HG02623 (cell line): Measurements from ENCODE around the gene FAM228B.
"Not testable (repeated sequence)": the region's sequence is repeated elsewhere in the genome, so short reads cannot be mapped to it uniquely, and the experiment has no call there.

Source experiments
- ATAC-seq: cut with Tn5 transposase; IDR thresholded peaks from one replicate; pipeline ENCODE4 v1.9.1; 2021; ENCODE audit warnings: moderate library complexity; ENCODE audit not compliant: unreplicated experiment

Gene FAM228B

DNA sequence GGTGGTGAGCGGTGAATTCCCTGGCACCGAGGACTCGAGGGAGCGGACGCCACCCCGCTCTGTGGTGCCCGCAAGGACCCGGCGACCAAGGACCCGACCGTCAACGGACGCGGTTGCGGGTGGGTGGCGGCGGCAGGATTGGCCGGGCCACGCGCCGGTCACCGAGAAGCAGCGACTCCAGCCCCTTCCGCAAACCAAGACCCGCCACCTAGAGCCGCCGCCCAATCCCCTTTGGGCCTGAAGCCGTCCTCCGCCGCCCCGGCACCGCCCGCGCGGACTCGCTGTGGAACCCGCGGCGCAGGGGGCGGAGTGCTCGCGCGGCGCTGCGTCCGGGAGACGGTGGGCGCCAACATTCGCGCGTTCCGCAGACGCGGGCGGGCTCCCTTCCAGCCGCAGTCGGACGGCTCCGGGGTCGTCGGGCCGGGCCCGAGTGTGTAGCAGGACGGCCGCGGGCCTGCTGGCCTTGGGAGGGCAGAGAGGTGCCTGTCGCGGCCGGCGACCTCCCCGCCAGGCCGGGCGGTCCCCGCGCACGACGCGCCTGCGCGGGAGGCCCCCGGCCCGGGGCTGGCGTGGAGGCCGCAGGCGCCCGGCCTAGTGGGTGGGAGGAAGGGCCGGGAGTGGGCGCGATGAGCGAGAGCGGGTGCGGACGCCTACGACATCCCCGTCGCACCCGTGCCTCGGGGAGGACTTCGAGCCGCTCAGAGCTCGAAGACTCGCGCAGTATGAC is at the start of gene FAM228B, which contains the start of gene PFN4:
Gene FAM228B, plus strand, starts transcription at position 275 of the 727 bp plus-strand sequence. CDS start 893 bp downstream, outside the sequence.
Gene PFN4, minus strand, starts transcription at position 140 of the 727 bp plus-strand sequence. CDS start 799 bp downstream, outside the sequence.
- peak; percentile 85 for ATAC-seq

DNA sequence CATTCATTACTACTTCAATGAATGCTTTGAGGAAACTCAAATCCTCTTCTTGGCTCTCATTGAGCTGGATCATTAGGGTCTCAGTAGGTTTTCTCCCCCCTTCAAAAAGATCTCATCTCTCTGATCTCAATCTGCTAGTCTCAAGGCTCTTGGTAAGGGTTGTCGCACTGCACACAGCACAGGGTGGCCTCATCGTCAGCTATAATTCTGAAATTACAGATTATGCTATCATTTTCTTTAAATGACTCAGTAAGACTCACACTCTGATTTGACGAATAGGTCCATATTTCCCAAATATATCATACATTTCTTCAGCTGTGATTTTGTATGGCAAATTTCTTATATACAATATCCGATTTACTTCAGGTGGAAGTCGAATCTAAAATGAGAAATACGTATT is 49.5 kb upstream of the FAM228B start:
- ATAC-seq = no peak

DNA sequence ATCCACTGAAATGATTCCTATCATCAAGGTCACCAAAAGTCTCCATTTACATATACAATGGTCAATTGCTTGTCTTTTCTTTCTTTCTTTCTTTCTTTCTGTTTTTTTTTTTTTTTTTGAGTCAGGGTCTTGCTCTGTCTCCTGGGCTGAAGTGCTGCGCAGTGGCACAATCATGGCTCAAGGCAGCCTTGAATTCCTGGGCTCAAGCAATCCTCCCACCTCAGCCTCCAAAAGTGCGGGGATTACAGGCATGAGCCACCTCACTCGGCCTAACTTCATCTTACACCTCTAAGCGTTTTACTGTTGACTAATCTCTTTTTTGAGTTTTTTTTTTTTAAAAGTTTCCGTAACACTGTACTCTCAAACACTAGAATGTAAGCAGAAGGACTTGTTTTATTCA is 48.0 kb upstream of the FAM228B start:
- no peak for ATAC-seq

DNA sequence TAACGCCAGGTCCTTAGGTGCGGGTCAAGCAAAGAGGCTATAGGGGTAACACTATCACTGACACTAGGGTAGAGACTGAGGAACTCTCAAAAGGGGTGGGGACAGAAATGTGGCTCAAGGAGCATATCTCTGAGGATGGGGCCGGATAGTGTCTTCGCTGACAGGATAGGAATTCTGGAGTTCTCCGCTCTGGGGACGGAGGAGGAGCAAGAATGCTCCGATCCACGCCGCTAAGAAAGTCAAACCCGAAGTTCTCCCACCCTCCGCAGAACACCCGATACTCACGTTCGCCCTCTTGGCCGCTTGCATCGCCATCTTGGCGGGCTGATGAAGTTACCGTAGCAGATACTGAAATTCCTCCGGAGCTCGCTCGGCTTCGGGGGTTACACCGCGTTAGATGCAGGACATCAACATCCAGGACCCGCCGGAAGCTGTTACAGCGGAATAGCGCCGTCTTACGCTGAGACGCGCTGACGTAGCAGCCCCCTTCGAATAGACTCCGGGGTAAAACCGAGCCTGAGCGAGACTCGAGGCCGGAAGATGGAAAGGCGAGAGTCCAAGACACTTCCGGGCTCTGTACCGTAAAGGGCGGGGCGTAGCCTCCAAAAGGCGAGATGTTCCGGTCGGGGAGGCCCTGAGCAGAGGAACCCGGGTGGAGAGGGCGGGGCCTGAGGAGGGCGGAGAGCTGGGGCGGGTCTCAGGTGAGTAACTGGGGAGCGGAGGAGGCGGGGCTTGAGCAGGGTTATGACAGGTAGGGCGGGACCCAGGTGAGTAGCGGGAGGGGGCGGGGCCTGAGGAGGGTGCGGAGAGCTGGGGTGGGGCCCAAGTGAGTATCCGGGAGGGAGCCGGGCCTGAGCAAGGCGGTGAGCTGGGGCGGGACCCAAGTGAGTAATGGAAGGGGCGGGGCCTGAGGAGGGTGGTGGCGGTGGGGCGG is 47.1 kb upstream of the FAM228B start, which contains the start of gene SF3B6:
Gene SF3B6, minus strand, starts transcription at position 412 of the 934 bp plus-strand sequence. Its CDS starts 97 bp downstream, at position 315.
- ATAC-seq = peak; percentile 86

DNA sequence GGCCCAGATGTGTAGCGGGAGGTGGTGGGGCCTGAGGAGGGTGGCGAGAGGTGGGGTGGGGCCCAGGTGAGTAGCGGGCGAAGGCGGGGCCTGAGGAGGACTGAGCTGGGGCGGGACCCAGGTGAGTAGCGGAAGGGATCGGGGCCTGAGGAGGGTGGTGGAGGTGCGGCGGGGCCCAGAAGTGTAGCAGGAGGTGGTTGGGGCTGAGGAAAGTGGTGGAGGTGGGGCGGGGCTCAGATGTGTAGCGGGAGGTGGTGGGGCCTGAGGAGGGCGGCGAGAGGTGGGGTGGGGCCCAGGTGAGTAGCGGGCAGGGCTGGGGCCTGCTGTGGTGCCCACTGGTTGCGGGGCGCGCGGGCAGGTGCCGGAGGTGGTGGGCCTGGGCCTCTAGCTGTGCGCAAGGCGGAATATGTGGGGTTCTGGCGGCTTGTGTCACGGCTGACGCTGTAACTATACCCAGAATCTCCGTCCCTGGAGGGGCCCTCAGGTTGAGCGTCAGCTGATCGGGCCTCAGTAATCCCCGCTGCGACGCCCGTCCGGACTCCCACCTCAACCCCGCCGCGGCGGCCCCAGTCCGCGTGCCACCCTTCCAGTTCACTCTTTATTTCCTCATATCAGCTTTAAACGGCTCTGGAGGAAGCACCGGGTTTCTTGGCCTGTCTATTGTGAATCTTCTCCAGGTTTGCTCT is 46.3 kb upstream of the FAM228B start:
- peak; percentile 6 for ATAC-seq

DNA sequence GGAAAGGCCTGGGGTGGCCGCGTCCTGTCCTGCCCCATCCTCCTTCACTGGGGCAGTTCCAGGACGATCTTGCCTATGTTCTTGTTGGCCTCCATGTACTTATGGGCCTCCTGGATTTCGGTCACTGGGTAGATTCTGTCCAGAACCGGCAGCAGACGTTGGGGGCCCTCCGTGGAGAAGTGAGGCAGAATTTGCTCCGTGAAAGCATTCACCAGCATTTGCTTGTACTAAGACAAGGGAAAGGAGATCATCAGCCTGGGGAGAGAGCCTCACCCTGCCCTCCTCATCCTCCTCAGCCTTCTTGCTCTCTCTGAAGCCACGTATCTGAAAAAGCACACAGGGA is 45.8 kb upstream of the FAM228B start:
- no peak for ATAC-seq

DNA sequence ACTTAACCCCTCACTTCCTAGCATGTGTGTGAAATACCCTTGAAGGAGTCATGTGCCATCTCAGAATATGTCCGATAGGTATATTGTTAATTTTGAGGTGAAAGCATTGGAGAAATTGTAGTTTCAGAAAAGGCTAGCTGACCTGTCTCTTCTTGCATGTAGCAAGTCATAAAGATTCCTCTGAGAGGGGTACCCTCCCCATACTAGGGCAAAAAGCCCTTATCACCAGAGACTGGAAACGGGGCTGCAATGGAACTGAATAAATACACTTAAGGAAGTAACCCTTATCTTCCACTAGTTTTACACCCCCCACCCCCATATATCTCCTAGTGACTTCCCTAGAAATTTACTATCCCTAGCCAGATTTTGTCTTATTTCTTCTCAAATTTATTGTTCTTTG is 45.4 kb upstream of the FAM228B start:
- no peak for ATAC-seq

DNA sequence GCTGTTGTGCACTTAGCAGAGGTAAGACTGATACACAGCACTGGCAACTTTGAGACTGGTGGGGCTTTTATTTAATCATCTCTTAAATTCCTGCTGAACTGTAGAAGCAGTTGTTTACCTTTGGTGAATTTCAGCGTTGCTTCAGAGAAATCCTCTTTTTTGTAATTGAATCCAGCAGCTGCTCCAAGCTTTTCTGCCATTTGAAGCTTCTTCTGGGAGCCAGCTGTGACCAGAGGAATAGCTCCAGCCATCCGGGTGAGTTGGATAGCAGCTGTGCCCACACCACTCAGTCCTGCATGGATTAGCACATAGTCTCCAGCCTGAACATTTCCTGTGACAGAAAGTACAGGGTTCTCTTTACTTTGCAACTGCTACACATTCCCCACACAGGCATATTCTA is 42.6 kb upstream of the FAM228B start:
- ATAC-seq = no peak

DNA sequence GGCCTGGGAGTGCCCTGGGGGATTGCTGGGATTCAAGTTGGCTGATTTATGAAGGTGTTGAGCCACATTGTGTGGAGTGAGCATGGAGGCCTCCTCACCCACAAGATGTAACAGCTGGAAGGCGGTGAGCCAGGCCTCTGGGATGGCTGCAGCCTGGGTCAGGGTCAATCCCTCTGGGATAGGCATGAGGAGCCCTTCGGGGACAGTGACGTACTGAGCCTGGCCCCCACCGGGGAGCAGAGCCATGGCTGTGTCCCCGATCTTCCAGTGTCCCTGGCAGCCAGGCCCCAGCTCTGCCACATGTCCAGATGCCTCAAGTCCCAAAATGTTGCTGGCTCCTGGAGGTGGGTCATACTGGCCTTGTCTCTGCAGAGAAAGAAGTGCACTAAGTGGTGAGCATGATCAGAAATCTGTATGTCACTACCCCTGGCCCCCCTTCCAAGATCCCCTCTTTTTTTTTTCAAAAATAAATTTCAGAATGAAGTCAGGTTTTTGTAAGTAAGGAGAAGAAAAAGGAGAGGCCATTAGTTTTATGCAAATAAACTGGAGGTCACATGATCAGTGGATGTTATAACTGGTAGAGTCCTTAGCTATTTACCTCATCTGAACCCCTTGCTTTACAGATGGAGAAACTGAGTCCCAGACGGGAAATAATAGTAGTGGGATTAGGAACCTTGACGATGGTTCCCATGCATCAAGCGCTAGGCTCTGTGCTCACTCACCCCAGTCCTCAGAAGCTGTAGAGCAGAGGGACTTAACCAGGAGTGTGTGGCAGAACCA is 40.3 kb upstream of the FAM228B start:
- ATAC-seq = no peak

DNA sequence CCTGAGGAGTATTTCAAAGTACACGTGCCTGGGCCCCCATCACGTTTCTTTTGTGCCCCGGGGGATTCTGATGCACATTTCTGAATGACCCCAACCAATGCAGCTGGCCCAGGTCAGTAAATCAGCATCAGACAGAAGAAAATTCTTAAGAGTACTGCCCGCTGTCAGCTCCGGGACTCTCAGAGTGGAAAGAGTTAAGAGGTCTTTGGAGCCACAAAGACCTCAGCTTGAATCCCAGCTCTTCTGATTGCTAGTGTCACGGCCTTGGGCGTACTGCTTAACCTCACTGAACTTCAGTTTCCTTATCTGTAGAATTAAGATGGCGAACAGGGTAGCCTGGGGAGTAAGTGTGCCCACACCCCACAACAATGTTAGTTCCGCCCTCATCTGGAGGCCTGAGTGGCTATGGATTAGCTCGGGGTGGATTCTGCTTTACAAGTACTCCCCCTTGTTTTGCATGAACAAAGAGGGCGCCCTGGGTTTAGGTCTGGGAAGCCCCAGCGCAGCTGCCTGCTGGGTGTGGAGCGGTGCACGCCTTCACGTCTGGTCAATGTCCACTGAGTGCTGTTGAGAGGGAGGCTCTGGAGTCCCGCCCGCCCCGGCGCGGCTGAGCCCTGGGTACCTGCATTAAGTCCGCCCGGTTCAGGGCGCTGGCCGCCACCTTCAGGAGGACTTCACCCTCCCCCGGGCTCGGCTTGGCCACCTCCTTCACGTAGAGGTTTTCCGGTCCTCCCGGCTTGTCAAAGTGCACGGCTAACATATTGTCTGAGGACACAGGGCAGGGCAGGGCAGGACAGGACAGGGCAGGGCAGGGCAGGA is 39.5 kb upstream of the FAM228B start:
- ATAC-seq = peak; percentile 64

DNA sequence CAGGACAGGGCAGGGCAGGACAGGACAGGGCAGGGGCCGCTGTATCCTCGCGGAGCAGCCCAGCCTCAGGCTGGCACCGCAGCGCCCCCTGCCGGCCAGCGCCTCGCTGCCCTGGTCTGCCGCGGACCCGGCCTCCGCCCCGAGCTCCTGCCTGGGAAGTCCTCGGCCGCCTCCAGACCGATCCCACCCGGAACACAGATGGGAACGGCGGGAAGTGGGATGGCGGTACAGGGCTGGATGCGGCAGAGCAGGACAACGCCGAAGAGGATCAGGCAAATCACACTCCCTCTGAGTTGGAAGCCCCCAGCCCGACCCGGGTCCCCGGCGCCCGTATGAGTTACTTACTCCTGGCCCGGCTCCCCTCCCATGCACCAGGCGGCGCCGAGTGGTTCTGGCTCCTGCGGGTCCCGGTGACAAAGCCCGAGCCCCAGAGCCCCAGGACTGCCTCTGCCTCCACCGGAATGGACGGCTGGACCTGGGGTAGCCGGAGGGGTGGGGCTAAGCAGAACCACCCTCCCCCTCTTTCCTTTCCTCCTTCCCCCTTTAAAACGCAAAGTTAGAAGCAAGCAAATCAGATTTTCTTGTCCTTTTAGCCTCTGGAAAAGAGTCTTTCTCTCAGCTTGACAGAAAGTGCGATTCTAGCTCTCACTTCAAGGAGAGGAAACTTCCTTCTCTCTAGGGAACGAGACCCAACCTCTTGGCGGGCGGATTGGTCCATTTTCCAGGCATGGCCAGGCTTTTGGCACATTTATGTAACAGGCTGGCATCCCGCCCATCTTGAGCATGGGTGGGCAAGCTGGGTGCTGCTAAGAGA is 38.7 kb upstream of the FAM228B start, which contains the start of gene TP53I3:
Gene TP53I3, minus strand, starts transcription at position 449 of the 814 bp plus-strand sequence. CDS start 508 bp downstream, outside the sequence.
- peak; percentile 77 for ATAC-seq

DNA sequence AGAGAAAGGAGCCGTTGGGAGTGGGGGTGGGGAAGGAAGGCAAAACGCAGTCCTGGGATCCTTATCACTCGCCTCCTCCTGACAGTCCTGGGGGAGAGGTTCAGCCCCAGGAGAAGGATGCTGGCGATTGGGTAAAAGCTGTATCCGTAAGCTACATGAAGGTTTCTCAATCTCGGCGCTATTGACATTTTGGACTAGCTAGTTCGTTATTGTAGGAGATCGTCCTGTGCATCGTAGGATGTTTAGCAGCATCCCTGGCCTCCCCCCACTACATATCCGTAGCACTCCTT is 38.1 kb upstream of the FAM228B start:
- ATAC-seq = no peak

DNA sequence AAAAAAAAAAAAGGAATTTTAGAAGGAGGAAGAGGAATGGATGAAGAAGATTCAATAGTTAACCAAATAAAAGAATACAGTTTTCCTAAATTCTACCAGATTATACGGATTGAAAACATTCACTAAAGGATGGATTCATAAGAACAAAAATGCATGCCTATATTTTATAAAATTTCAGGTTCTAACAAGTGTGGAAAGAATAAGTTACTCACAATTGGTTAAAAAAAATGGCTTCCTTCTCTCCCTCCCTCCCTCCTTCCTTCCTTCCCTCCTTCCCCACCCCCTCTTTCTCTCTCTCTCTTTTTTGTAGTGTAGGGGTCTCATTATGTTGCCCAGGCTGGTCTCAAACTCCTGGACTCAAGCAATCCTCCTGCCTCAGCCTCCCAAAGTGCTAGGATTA is 37.0 kb upstream of the FAM228B start:
- ATAC-seq = no peak

DNA sequence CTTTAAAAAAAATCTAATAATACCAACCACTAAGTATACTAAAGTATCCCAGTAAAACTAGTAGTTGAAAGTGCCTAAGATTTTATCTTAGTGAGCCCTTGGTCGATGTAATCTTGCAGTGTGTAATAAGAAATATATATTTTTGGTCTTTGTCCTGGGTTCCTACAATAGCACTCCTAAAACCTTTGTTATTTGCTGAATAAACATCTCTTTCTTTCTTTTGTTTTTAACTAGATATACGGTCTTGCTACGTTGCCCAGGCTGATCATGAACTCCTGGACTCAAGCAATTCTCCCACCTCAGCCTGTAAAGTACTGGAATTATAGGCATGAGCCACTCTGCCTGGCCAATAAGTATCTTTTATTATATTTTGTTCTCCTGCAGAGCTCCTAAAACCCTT is 36.2 kb upstream of the FAM228B start:
- ATAC-seq = no peak

DNA sequence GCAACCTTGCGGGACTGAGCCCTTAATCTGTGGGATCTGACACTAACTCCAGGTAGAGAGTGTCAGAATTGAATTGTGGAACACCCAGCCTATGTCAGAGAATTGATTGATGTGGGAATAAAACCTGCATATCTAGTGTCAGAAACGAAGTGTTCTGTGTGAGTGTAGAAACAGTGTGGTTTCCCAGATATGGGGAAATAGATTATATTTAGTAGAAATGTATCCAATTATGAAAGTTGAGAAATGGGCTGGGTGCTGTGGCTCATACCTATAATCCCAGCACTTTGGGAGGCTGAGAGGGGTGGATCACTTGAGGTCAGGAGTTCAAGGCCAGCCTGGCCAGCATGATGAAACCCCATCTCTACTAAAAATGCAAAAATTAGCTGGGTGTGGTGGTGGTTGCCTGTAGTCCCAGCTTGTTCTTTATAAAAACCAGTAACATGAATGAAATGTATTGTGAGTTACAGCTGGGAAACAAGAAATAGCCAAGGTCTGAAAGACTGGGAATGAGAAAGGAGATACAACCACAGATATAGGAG is 34.4 kb upstream of the FAM228B start:
- no peak for ATAC-seq

DNA sequence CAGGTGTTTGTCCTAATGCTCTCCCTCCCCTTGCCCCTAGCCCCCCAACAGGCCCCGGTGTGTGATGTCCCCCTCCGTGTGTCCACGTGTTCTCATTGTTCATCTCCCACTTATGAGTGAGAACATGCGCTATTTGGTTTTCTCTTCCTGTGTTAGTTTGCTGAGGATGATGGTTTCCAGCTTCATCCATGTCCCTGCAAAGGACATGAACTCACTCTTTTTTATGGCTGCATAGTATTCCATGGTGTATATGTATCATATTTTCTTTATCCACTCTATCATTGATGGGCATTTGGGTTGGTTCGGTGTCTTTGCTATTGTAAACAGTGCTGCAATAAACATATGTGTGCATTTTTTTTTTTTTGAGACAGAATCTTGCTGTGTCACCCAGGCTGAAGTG is 30.0 kb upstream of the FAM228B start:
- ATAC-seq = not testable (repeated sequence)

DNA sequence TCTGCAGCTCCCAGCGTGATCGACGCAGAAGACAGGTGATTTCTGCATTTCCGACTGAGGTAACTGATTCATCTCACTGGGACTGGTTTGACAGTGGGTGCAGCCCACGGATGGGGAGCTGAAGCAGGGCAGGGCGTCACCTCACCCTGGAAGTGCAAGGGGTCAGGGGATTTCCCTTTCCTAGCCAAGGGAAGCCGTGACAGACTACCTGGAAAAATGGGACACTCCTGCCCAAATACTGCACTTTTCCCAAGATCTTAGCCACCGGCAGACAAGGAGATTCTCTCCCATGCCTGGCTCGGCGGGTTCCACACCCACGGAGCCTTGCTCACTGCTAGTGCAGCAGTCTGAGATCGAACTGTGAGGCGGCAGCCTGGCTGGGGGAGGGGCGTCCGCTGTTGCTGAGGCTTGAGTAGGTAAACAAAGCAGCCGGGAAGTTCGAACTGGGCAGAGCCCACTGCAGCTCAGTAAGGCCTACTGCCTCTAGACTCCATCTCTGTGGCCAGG is 28.0 kb upstream of the FAM228B start:
- not testable (repeated sequence) for ATAC-seq

DNA sequence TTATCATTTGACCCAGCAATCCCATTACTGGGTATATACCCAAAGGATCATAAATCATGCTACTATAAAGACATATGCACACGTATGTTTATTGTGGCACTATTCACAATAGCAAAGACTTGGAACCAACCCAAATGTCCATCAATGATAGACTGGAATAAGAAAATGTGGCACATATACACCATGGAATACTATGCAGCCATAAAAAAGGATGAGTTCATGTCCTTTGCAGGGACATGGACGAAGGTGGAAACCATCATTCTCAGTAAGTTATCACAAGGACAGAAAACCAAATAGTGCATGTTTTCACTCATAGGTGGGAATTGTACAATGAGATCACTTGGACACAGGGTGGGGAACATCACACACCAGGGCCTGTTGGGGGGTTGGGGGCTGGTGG is 22.5 kb upstream of the FAM228B start:
- not testable (repeated sequence) for ATAC-seq
